HepG2 (cell line): ENCODE data around the gene PSMB10. TPM values are rescaled to one million over a fixed set of nuclear protein-coding genes. Genes with fewer than 3 reads are reported as not detected.

Experiments
- BRCA1 ChIP-seq: sonication (generic); formaldehyde crosslinking; IDR thresholded peaks from 2 replicates; pipeline ENCODE4 v1.4.0; 2020; ENCODE audit warnings: missing genetic modification reagents
- CEBPB ChIP-seq: IDR thresholded peaks from 2 replicates; pipeline ENCODE4 v1.6.1; 2011; ENCODE audit warnings: low read depth, low read length, improper control_type of control experiment, borderline replicate concordance
- CHCHD3 ChIP-seq: sonication (generic); formaldehyde crosslinking; IDR thresholded peaks from 2 replicates; pipeline ENCODE4 v1.8.0; 2022; ENCODE audit warnings: mild to moderate bottlenecking, missing genetic modification reagents, moderate library complexity
- FOSL1 ChIP-seq: sonication (generic); formaldehyde crosslinking; IDR thresholded peaks from 2 replicates; pipeline ENCODE4 v1.9.0; 2021; ENCODE audit warnings: missing genetic modification reagents, borderline replicate concordance
- IKZF1 ChIP-seq: fragments of 450-650 bp; IDR thresholded peaks from 2 replicates; pipeline ENCODE4 v1.7.1; 2016
- KLF13 ChIP-seq: sonication (generic); formaldehyde crosslinking; IDR thresholded peaks from 2 replicates; pipeline ENCODE4 v1.4.0; 2020; ENCODE audit warnings: mild to moderate bottlenecking, missing genetic modification reagents
- MBNL3 ChIP-seq: fragments of 250-450 bp; sonication (Bioruptor Pico); conservative IDR thresholded peaks from 2 replicates; pipeline ENCODE4 v1.8.0; 2022; ENCODE audit warnings: mild to moderate bottlenecking, inconsistent platforms
- PHB2 ChIP-seq: fragments of 450-650 bp; IDR thresholded peaks from 2 replicates; pipeline ENCODE4 v1.6.1; 2018; ENCODE audit not compliant: partially characterized antibody
- TFE3 ChIP-seq: IDR thresholded peaks from 2 replicates; pipeline ENCODE4 v1.6.1; 2016
- ZNF337 ChIP-seq: sonication (generic); formaldehyde crosslinking; IDR thresholded peaks from 2 replicates; pipeline ENCODE4 v1.5.1; 2020; ENCODE audit warnings: missing genetic modification reagents, low read depth, mild to moderate bottlenecking, borderline replicate concordance
- ZNF564 ChIP-seq: sonication (generic); formaldehyde crosslinking; IDR thresholded peaks from 2 replicates; pipeline ENCODE4 v1.8.1; 2023; ENCODE audit warnings: mild to moderate bottlenecking, missing genetic modification reagents
- ZNF687 ChIP-seq: sonication (generic); formaldehyde crosslinking; IDR thresholded peaks from 2 replicates; pipeline ENCODE4 v1.5.1; 2020; ENCODE audit warnings: mild to moderate bottlenecking, missing genetic modification reagents, moderate library complexity
- ZNF775 ChIP-seq: sonication (generic); formaldehyde crosslinking; IDR thresholded peaks from 2 replicates; pipeline ENCODE4 v1.4.0; 2020; ENCODE audit warnings: missing genetic modification reagents, mild to moderate bottlenecking, moderate library complexity, borderline replicate concordance
- ZNF790 ChIP-seq: sonication (generic); formaldehyde crosslinking; IDR thresholded peaks from 2 replicates; pipeline ENCODE4 v1.8.0; 2022; ENCODE audit warnings: missing genetic modification reagents, mild to moderate bottlenecking, borderline replicate concordance
- ZNF883 ChIP-seq: sonication (generic); formaldehyde crosslinking; IDR thresholded peaks from 2 replicates; pipeline ENCODE4 v1.5.1; 2020; ENCODE audit warnings: mild to moderate bottlenecking, missing genetic modification reagents; ENCODE audit errors: not compliant biosample characterization
- ZSCAN12 ChIP-seq: sonication (generic); formaldehyde crosslinking; IDR thresholded peaks from 2 replicates; pipeline ENCODE4 v1.9.0; 2021; ENCODE audit warnings: mild to moderate bottlenecking, missing genetic modification reagents
- ZSCAN31 ChIP-seq: sonication (generic); formaldehyde crosslinking; IDR thresholded peaks from 2 replicates; pipeline ENCODE4 v1.5.0; 2020; ENCODE audit warnings: low read depth, mild to moderate bottlenecking, missing genetic modification reagents
- polyA plus RNA-seq, 8 experiments: library from polyadenylated mRNA; depleted of rRNA in 3 of 8; stranded (reverse) in 7 of 8; unstranded in 1 of 8; fragments of >200 nt; fragmentation: Illumina TruSeq in 4 of 8; extraction: Trizol in 4 of 8; gene quantifications; 2 replicates each; pipeline versions ENCODE4 v1.2.1 to v1.2.3, GENCODE V29; 2011 to 2016; ENCODE audit warnings: low read depth in 4 of 8, missing spikeins in 1 of 8, mixed read lengths in 1 of 8; ENCODE audit not compliant: insufficient read depth in 1 of 8
- total RNA-seq, 5 experiments: library from RNA; depleted of rRNA; stranded (reverse); fragments of >200 nt; fragmentation: Illumina TruSeq; extraction: Trizol; gene quantifications; 2 replicates each; pipeline ENCODE4 v1.2.3, GENCODE V29; 2016; ENCODE audit warnings: low read depth in 1 of 5
- TF ChIP-seq, protein P1 (sequence below): sonication (generic); formaldehyde crosslinking; IDR thresholded peaks from 2 replicates; pipeline ENCODE4 v1.4.0; 2020; ENCODE audit warnings: missing genetic modification reagents
- TF ChIP-seq, protein P2 (sequence below): IDR thresholded peaks from 2 replicates; pipeline ENCODE4 v1.6.1; 2016; ENCODE audit warnings: mild to moderate bottlenecking

The PSMB10 gene
- total and polyA plus RNA-seq, 2 of the 13 experiments (the other 11 are each of a cell fraction or from before 2014, with no cell fraction given): 12.7 to 65.9 TPM

DNA sequence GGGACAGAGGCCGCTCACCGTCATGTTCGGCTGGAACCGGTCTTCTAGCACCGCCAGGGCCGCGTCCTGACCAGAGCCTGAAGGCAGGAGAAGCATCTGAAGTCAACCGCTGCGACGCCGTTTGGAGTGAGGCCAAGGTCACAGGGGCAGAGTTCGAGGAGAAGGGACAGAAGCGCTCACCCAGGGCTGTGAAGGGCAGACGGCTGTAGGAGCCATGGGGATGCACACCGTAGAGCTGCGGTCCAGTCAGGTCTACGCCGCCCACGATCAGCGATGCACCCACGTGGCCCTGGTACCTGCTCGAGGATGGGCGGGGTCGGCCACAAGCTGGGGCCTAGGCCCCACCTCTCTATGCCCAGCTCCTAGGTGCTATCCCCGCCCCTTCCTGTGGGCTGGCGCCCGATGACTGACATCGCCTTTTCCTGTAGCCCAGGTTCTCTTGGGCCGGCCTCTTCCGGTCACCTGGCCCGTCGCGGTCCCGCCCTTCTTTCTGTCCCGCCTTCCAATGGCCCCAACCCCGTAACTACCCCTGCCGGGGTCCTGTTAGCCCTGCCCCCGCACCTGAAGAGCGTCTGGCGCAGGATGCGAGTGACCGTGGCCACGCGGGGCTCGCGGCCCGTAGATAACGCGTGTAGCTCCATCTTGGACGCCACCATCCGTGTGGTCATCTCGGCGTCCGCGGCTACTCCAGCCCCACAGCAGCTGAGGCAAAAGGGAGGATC, 1.1 kb downstream of the PSMB10 start (continued):
- TF ChIP-seq, protein P1, sequence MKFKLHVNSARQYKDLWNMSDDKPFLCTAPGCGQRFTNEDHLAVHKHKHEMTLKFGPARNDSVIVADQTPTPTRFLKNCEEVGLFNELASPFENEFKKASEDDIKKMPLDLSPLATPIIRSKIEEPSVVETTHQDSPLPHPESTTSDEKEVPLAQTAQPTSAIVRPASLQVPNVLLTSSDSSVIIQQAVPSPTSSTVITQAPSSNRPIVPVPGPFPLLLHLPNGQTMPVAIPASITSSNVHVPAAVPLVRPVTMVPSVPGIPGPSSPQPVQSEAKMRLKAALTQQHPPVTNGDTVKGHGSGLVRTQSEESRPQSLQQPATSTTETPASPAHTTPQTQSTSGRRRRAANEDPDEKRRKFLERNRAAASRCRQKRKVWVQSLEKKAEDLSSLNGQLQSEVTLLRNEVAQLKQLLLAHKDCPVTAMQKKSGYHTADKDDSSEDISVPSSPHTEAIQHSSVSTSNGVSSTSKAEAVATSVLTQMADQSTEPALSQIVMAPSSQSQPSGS (CRISPR knock-in tag): peak; percentile 52
- TF ChIP-seq ZSCAN31 (CRISPR knock-in tag) (no peak; the same call in none of the 2 replicates), ZNF883 (CRISPR knock-in tag) (peak; percentile 63), ZSCAN12 (CRISPR knock-in tag) (no peak), MBNL3 (no peak), KLF13 (CRISPR knock-in tag) (0 out of 2 replicates have a peak, but pooled peaks have one; percentile 56), ZNF687 (peak; percentile 99), FOSL1 (no peak), ZNF775 (CRISPR knock-in tag) (peak; percentile 54; the same call in 1 of the 2 replicates), CHCHD3 (CRISPR knock-in tag) (peak; percentile 22; the same call in 1 of the 2 replicates), PHB2 (no peak), ZNF564 (no peak; the same call in none of the 2 replicates), ZNF337 (0 out of 2 replicates have a peak, but pooled peaks have one; percentile 72), IKZF1 (no peak), CEBPB (no peak), TFE3 (CRISPR knock-in tag) (peak; percentile 65; the same call in 1 of the 2 replicates), ZNF790 (CRISPR knock-in tag) (peak; percentile 80), BRCA1 (CRISPR knock-in tag) (peak; percentile 79; the same call in 1 of the 2 replicates)
- TF ChIP-seq, protein P2, sequence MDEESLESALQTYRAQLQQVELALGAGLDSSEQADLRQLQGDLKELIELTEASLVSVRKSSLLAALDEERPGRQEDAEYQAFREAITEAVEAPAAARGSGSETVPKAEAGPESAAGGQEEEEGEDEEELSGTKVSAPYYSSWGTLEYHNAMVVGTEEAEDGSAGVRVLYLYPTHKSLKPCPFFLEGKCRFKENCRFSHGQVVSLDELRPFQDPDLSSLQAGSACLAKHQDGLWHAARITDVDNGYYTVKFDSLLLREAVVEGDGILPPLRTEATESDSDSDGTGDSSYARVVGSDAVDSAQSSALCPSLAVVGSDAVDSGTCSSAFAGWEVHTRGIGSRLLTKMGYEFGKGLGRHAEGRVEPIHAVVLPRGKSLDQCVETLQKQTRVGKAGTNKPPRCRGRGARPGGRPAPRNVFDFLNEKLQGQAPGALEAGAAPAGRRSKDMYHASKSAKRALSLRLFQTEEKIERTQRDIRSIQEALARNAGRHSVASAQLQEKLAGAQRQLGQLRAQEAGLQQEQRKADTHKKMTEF (CRISPR knock-in tag): 0 out of 2 replicates have a peak, but pooled peaks have one; percentile 82
